Upper lobe of left lung (tissue), 4 donors: ENCODE results near the gene FRG2C.
"Not testable (repeated sequence)": the region's sequence is repeated elsewhere in the genome, so short reads cannot be mapped to it uniquely, and the experiment has no call there.

Experiments
- POLR2A ChIP-seq, 4 donors: fragments of 450-650 bp; IDR thresholded peaks; one replicate each; pipeline ENCODE4 v1.5.1; 2016 to 2017; ENCODE audit warnings: antibody characterized with exemption in 4 of 4, mild to moderate bottlenecking in 2 of 4
- POLR2AphosphoS5 ChIP-seq, 2 donors: sonication (generic); formaldehyde crosslinking; IDR thresholded peaks; one replicate each; pipeline ENCODE4 v1.5.1; 2017; ENCODE audit warnings: antibody characterized with exemption in 2 of 2
- TF ChIP-seq, protein P1 (sequence below), 6 experiments: fragments of 450-650 bp in 4 of 6; fragments of 200-600 bp in 2 of 6; sonication (generic) in 2 of 6; IDR thresholded peaks; one replicate each; pipeline ENCODE4 v1.5.1; 2016 to 2019; ENCODE audit warnings: antibody characterized with exemption in 6 of 6

DNA sequence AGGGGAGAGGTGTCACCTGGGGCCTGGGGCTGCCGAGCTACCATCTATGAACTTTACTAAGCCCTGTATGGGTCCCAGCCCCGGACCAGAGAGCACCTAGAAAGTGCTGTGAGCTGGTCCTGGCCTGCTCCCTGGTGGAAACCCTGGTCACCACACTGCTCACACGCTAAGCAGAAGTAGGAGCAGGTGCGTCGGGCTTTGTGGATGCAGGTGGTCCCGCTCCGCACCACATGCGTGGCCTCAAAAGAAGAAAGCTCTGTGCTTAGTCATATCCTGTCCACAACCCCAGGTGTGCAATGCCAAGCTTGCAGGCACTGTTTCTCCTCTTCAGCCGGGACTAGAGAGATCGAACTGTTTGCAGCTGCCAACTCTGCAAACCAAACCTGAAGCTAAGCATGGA, 42.4 kb upstream of the FRG2C start:
- TF ChIP-seq POLR2AphosphoS5, POLR2A (IDR thresholded peaks at IDR 0.05): not testable (repeated sequence)
- TF ChIP-seq, protein P1, sequence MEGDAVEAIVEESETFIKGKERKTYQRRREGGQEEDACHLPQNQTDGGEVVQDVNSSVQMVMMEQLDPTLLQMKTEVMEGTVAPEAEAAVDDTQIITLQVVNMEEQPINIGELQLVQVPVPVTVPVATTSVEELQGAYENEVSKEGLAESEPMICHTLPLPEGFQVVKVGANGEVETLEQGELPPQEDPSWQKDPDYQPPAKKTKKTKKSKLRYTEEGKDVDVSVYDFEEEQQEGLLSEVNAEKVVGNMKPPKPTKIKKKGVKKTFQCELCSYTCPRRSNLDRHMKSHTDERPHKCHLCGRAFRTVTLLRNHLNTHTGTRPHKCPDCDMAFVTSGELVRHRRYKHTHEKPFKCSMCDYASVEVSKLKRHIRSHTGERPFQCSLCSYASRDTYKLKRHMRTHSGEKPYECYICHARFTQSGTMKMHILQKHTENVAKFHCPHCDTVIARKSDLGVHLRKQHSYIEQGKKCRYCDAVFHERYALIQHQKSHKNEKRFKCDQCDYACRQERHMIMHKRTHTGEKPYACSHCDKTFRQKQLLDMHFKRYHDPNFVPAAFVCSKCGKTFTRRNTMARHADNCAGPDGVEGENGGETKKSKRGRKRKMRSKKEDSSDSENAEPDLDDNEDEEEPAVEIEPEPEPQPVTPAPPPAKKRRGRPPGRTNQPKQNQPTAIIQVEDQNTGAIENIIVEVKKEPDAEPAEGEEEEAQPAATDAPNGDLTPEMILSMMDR (IDR thresholded peaks at IDR 0.05), result not testable (repeated sequence)
